NCI-H345 treated with DMSO at 0.1 percent for 48 hours (cell line): ENCODE measurements around the gene CORO2B.

Experiments used
- DNase-seq: peaks from one replicate; lab custom pipeline; 2025; ENCODE audit not compliant: unreplicated experiment; lab: John Stamatoyannopoulos, UW

Gene CORO2B

DNA sequence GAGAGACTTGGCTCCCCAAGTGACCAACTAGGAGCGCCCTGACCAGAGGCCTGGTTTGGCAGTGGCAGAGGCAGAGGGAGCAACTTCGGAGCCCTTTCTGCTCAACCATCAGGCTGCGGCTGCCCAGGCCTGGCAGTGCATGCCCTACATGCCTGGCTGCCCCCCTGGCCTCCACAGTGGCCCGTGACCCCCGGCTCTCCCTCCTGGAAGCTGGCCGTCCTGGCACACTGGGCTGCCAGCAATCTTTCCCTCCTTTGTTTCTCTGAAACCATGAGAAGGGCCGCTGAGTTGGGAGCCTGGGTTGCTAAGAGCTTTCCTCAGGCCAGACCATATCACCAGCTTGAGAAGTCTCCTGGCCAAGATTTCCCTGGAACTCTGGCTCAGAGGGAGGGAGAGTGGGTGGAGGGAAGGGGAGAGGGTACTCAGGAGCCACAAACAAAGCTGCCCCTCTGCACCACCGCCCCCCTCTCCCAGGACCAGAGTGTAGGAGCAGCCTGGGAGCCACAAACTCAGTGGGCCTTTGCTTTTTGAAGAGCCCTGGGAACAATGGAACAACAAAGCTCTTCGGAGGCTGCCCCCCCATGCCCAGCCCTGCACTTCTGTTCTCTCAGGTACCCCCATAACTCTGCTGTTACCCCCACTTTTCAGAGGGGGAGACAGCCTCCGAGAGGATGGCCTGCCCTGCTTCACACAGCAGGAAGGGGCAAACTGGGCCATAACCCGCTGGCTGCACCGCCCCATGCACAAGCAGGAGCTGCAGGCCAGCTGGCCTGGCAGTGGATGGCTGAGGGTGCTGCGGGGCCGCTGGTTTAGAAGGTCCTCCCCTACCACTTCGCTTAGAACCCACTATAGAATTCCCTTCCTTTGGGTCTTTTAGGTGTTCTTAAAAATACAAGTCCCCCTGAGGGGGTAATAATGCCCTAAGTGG is 11.3 kb downstream of the CORO2B start:
- no peak for DNase-seq

DNA sequence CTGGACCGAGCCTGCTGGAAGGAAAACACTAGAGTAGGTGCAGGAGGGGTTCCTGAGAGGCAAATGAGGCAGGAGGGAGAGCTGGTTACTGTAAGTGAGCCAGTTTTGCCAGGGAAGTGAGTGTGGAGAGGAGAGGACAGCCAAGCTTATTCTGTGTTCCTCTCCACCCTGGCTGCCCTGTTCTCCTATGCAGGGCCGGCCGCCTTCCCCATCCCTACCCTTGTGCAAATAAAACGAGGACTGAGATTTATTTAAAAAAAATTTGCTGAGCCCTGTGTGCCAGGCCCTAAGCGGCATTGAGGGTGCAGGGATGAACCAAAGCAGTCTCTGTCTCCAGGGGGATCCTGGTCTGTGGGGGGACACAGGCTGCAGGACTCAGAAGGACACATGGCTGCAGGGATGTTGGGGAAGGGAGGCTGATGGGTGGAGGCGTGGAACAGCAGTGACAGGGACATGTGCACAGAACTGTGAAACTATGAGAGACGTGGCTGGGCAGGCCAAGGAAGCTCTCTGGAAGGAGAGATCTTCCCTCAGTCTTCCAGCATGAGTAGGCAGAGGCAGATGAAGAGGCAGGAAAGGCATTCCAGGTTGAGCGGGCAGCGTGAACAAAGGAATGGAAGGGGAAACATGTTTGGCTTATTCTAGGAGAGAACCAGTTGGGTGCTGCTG is 12.1 kb downstream of the CORO2B start:
- DNase-seq = no peak

DNA sequence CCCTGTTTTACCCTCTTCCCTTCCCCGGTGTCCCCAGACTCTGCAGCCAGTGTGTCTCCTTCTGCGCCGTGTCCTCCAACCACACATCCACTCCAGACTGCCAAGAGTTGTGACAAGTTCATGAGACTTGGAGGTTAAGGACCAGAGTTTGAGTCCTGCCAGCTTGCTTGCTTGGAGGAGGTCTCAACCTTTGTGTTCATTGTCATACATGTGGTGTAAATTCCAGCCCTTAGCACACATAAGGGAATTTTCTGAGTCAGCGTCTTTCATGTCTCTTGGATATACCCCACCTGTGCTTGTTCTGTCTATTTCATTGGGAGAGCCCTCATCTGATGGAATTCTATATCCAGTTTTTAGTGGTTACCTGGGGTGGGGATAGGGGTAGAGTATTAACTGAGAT is 13.3 kb downstream of the CORO2B start:
- no peak for DNase-seq

DNA sequence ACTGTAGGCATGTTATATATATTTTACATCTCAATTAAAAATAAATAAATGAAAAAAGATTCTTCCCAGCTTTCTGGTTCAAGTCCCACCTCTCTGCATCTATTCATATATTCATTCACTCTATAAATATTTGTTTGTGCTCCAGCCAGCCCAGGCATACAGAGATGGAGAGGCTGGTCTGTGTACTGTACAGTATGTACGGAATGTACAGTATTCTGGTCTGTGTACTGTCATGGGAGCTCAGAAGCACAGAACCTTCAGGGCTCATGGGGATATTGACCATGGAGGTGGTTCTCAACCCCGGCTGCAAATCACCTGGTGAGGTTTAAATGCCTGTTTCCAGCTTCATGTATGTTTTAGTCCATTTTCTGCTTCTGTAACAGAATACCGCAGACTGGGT is 13.8 kb downstream of the CORO2B start:
- DNase-seq = no peak

DNA sequence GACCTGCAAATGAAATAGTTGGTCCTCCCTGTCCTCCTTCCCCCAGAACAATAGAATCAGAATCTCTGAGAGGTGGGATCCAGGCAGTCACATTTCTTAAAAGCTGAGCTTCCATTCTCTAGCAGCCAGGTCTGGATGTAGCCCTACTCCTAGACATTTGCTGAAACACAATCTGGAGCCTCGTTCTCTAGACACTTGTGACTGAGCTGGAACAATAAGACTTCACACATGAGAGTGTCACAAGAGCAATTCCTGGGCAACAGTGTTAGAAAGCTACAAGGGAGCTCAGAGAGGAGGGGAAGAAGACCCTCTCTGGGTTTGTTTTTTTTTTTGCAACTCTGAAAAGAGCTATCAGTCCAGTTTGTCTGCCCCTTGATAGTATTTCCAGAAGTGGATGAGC is 14.5 kb downstream of the CORO2B start:
- DNase-seq = no peak

DNA sequence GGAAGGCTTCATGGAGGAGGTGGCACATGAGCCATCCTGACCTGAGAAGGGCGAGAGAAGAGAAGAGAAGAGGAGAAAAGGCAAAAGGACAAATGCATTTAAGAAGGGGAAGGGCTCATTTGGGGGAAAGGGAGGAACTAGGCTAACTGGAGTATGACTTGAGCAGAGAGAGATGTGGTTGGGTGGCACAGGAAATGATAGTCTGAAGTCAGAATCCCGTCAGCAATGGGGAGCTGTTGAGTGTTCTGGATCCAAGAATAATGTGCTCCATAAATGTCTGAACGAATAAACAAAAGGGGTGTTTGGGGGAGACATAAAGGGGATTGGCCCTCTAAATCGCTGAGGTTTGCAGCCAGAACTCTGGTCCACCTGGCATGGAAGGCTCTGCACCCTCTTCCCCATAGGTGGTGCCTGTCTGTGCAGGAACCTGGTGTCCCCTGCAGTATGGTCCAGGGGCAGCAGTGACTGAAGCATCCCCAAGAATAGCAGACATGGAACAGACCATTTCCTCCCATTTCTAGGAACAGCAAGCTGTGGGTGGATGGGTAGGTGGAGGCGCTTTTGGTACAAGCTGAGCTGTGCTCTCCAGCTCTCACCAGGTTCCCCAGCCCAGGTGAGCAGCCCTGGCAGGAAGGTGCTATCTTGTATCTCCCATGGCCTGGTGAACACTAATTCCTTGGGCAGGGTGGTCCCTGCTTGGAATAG is 15.2 kb downstream of the CORO2B start:
- no peak for DNase-seq

DNA sequence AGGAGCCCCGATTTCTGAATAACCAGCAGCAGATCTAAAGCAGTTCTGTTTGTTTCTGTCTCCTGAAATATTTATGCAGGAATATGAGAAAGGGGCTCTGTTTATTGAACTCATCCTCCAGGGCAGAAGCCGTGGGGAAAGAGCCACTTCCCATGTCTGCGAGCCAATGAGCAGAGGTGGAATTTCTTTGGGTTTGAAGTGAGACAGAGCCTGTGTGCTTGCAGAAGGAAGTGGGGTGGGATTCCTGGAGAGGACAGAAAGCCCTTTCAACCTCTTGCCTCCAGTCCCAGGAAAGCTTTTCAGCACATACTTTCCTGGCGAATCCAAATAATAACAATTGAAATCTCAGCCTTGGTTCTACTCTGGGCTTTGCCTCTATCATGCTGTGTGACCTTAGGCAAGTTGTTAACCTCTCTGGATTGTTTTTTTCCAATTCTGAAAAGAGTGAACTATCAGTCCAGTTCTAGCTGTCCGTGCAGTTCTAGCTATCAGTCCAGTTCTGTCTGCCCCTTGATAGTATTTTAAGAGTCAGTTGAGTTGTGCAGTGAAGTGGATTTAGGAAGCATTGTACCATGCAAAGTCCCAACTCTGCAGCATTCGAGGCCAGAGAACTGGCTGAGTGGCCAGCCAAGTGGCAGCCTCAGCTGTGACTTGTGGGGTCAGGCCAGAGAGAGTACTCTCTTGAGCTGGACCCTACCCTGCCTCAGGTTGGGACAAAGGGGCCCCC is 15.9 kb downstream of the CORO2B start:
- DNase-seq = no peak

DNA sequence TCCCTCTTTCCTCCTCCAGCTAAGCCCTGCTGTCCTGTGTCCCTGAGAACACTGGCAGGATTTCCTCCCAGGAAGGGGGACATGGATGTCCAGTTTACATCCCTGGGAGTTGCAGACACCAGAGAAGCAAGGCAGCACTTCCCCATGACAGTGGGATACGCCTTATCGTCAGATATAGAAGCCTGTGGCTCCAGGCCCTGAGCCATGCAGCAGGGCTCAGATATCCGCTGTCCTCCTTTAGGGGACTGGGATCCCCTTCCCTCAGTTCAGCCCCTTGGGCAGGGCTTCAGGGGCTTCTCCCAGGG is 16.4 kb downstream of the CORO2B start:
- no peak for DNase-seq

DNA sequence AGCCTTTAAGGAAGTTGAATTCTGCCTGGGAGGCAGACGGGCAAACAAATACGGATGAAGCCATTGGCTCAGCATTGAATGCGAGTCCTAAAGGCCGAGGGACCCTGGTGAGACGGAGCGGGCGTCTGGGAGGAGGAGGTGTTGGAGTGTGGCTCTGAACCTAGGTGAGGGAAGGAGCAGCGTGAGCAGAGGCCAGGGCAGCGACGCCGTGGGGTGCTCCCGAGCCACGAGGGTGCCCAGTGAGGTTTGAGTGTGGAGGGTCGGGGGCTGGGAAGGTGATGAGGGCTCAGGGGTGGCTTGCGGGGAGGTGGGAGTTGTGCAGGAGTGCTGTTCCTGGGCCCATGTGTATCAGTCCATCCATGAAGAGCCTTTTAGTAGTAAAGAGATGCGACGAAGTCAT is 17.0 kb downstream of the CORO2B start:
- no peak for DNase-seq

DNA sequence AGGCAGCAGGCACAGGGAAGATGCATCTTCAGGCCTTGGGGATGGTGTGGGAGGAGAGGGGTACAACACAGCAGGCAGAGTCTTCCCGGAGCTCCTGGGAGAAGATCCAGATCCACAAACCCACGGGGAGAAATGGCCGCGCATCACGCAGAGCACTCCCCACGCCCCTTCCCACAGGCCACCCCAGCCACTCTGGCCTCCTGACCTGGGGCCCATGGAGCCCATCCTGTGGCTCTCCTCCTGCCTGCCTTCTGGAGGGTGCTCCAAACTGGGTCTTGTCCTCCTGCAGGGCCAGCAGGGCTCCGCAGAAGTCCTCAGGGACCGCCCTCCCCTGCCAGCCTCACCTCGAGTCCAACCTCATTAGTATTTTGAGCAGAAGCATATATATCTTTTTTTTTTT is 17.9 kb downstream of the CORO2B start:
- DNase-seq = no peak

DNA sequence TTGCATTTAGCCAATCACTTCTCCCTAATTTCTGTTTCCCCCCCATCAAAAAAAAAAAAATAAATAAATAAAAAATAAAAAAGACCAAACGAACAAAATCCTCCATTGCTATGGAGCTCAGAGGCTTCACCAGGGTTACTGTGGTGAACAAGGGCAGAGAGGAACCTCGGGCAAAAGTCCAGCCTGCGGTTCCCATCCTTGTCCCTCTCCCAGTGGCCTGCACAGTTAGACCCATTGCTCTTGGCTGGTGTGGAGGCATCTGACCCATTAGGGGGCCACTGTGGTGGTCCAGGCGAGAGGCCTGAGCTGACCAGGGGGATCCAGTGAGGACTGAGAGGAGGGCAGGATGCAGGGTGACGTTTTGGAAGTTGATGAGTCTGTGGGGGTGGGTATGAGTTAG is 18.8 kb downstream of the CORO2B start:
- DNase-seq = no peak

DNA sequence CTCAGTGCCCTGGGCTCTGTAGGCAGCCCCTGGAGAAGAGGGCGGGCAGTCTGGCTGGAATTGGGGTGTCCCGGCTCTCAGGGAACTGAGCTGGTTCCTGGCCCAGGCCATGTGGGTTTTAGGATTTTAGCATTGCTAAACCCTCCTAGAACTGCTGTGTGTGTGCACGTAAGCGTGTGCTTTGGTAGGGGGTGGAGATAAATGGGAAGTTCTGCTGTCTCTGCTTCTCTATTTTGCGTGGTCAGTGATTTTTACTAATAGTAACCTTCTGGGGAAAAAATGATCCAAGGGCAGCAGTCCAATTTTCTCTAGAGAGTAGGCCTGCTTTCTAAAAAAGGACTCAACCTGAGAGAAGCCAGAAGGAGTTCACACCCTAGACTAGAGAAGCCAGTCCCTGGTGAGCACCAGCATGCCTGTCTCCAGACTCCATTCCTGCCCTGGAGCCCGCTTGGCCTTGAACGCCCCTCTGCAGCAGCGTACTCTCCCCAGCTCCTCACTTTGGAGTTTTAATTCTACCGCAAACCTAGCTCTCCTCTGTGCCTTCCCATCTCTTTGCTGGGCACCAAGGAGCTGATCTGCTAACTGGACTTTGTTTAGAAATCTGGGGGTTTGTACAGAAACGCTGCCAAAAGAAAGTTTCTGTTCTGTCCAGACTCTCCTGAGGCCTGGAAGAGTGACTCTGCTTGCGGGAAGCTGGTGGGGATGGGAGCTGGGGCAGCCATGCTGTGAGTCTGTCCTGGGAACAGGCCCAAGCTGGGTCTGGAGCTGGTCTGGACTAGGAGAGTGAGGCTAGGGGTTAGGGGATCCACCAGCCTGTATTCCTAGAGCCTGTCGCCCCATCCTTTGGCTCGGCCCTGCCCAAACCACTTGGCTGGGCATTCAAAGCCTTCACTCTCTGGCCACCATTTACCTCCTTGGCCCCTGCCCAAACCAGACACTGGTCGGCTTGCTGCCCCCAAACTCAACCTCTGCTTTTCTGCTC is 19.7 kb downstream of the CORO2B start:
- DNase-seq = no peak

DNA sequence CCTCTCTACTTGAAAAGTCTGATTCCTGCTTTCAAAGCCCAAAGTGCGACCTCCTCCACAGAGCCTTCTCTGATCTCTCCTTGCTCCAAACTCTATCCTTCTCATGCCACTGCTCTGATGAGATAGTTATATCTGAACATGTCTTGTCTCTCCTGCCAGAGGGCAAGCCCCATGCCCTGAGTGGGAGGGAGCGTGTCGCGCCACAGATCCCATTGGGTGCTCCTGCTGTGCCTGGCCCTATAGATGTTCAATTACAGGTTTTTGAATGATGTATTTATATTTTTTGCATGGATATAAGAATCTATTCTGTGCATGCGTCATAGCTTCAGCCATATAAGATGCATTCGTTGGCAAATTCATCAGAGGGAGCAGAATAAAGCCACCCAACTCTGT is 20.4 kb downstream of the CORO2B start:
- DNase-seq = no peak

DNA sequence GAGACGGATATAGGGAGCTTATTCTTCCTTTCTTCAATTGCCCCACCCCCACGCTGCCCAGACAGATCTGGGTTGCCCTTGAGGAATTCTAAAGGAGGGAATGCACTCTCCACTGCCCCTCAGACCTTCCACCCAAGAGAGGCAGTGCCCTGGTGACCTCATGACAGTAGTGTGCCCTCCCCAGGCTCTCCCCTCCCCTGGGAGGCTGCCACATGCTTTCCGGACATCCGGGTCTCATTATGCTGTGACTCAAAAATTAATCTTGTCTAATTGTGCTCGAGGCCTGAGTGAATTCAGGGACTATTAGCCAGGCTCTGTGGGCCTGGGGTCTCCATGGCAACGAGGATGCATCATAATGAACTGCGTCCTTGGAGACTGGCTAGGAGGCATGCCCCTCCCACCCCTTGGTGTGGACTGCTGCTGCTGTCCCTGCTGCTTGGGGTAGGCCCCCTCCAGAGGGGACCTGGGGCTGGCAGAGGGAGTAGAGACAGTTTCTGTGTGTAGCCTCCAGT is 20.8 kb downstream of the CORO2B start:
- no peak for DNase-seq

DNA sequence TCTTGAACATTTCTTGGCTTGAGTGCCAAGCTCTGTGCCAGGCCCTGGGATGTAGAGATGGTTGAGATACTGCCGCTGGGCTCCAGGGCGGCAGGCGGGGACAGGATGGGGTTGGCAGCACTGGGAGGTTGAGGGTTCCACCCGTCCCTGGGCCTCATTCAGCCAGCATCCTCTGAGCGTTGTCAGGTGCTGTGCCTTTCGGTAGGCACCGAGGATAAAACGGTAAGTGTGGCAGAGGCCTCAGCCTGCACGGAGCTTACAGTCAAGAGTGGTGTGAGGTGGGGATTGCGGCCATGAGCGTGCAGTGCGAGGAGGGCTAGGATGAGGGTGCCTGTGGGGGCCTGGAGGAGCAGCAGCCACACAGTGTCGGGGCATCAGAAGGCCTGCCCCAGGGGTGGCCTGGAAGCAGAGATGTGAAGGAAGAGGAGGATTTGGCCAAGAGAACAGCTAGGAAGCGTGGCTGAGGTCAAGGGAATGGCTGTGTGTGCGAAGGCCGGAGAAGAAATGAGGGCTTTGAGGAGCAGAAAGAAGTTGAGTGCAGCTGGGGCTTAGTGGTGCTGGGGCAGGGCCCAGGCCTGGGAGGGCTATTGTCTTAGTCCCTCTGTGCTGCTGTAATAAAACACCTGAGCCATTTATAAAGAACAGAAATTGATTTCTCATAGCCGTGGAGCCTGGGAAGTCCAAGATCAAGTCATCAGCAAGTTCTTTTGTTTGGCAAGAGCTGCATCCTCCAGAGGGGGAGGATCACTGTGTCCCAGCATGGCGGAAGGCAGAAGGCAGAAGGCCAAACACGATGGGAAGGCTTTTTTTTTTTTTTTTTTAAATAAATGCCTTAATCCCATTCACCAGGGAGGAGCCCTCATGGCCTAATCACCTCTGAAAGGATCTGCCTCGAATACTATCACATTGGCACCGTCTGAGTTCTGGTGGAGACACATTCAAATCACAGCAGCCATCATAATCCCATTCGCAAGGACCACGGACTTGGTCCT is 22.7 kb downstream of the CORO2B start:
- no peak for DNase-seq

DNA sequence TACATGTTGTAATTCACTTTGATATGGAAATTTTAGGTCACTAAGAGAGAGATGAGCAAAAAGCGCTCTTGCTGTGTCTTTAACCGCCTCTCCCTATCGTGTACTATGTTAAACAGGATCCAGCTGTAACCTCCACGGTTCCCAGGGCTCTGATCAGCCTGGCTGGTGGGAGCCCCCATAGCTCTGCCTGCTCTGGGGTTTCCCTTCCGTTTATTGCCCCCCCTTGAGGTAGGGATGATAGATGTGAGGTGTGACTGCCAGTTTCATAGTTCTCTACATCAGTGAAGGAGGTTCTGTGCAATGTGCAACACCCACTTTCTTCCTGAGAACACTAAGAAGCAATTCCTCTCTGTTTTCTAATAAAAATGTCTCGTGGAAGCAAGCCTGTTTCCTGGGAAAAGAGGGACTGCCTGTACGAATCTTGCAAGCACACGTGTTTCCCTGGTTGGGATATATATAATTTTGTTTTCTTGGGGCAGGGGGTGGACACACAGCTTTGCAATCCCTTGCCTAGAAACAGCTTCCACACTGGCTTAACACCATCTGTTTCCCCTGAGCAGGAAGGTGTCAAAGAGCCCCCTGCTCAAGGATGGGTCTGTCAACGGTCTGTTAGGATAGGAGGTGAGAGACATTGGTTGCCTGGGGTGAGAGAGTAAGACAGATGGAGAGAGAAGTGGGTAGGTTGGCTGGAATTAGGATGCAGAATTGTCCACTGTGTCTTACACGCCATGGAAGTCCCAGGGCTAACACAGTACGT is 23.8 kb downstream of the CORO2B start:
- DNase-seq = no peak

DNA sequence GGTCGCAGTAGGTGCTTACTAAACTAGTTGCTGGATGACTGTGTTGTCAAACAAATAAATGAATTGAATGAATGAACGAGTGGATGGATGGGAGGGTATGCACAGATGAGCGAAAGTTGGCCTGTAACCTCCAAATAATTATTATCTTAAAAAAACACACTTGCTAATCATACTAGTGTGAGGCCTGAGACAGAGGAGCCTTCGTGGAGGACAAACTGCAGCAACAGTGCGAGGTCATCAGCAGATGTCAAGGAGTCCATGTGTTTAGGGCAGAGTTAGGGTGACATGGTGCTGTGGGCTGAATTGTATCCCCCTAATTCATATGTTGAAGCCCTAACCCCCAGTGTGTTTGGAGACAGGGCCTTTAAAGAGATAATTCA is 24.4 kb downstream of the CORO2B start:
- DNase-seq = no peak

DNA sequence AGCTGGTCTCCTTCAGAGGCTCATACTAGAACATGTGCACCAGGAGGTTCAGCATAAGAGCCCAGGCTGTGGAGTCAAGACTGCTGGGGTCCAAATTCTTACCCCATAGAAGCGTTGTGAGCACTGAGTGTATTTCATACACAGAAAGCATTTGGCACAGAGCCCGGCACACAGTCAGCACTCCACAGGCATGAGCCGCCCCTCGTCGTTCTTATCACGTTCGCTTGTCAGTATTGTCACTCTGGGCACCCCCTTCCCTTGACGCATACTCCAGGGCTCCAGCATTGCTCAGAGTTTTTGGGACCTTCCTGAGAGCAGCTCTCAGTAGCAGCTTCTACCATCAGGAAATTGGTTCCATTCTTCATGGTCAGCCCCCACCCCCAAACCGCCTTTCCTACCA is 25.2 kb downstream of the CORO2B start:
- no peak for DNase-seq
